ENCODE results near the gene DAPK1. TPM values are rescaled to one million over a fixed set of nuclear protein-coding genes. Genes with fewer than 3 reads are reported as not detected.
A peak's percentile ranks its signal among the peaks of the same experiment; 100 is the strongest.

The DAPK1 gene
- total RNA-seq, 4 donors from 2014 or later, result 14.5 to 28.3 (median 20.7) TPM

GRCh38 chr9:87550253-87550954 is 52.7 kb downstream of the DAPK1 start:
- no peak for DNase-seq
- H3K9me3 ChIP-seq, result no peaks in the 10 kb centered on the region
- peaks cover 0 to 21% (median 2%) of the 10 kb centered on the region in 4 donors for H3K4me1 ChIP-seq
- peak overlapping the region in 3 of 4 donors; percentile 51 to 76 (median 53) for H3K27ac ChIP-seq
- no peak overlapping the region for H3K4me3 ChIP-seq
- no peaks in the 10 kb centered on the region for H3K27me3 ChIP-seq
- in situ Hi-C loops (cut with MboI; ENCODE audit: low pct_ligation_motif_present in 1 of 4, low pct_unique_long_range_greater_than_20kb in 1 of 4, low sequenced_read_pairs in 3 of 4) (no loop called here), intact Hi-C loops (cut with DNase I; ENCODE audit: low total_unique reads) (no loop called here)
- TF ChIP-seq POLR2A (IDR thresholded peaks at IDR 0.05) (no peak), EP300 (IDR thresholded peaks at IDR 0.05; ENCODE audit: low read depth) (no peak), POLR2AphosphoS5 (IDR thresholded peaks at IDR 0.05) (peak in 1 of 3 donors; percentile 12), CTCF (IDR thresholded peaks at IDR 0.05) (no peak)
- no peaks in the 10 kb centered on the region for H3K36me3 ChIP-seq
- WGBS, 2 donors (ENCODE audit: low coverage in 1 of 2), result 76% methylated on average over 5 of the region's 5 CpGs; no CpG with 5 or more reads in 1 of the 2 donors

- intact Hi-C loops (cut with DNase I; ENCODE audit: low total_unique reads) (no loop called here), in situ Hi-C loops (cut with MboI; ENCODE audit: low pct_ligation_motif_present in 1 of 4, low pct_unique_long_range_greater_than_20kb in 1 of 4, low sequenced_read_pairs in 3 of 4) (no loop called here)
- H3K27ac ChIP-seq, result peak overlapping the region; percentile 51 to 76 (median 52)
- WGBS, 2 donors (ENCODE audit: low coverage in 1 of 2), result 82% methylated on average over 10 of the region's 10 CpGs; no CpG with 5 or more reads in 1 of the 2 donors
- peaks cover 0 to 31% (median 7%) of the 10 kb centered on the region in 4 donors for H3K4me1 ChIP-seq
- TF ChIP-seq POLR2AphosphoS5 (IDR thresholded peaks at IDR 0.05) (no peak), CTCF (IDR thresholded peaks at IDR 0.05) (no peak), POLR2A (IDR thresholded peaks at IDR 0.05) (no peak), EP300 (IDR thresholded peaks at IDR 0.05; ENCODE audit: low read depth) (no peak)
- H3K4me3 ChIP-seq, result no peak overlapping the region
- H3K9me3 ChIP-seq, result no peaks in the 10 kb centered on the region
- H3K27me3 ChIP-seq, result no peaks in the 10 kb centered on the region
- DNase-seq, result no peak
- H3K36me3 ChIP-seq, result no peaks in the 10 kb centered on the region
Observed at GRCh38 chr9:87551772-87552217, 54.1 kb downstream of the DAPK1 start.

- H3K9me3 ChIP-seq, result no peaks in the 10 kb centered on the region
- in situ Hi-C loops (cut with MboI; ENCODE audit: low pct_ligation_motif_present in 1 of 4, low pct_unique_long_range_greater_than_20kb in 1 of 4, low sequenced_read_pairs in 3 of 4) (no loop called here), intact Hi-C loops (cut with DNase I; ENCODE audit: low total_unique reads) (no loop called here)
- no peaks in the 10 kb centered on the region for H3K36me3 ChIP-seq
- TF ChIP-seq POLR2AphosphoS5 (IDR thresholded peaks at IDR 0.05) (no peak), EP300 (IDR thresholded peaks at IDR 0.05; ENCODE audit: low read depth) (no peak), CTCF (IDR thresholded peaks at IDR 0.05) (no peak), POLR2A (IDR thresholded peaks at IDR 0.05) (no peak)
- no peak for DNase-seq
- H3K4me1 ChIP-seq, result peaks cover 0 to 34% (median 7%) of the 10 kb centered on the region in 4 donors
- peak overlapping the region; percentile 38 to 71 (median 52) for H3K27ac ChIP-seq
- no peaks in the 10 kb centered on the region for H3K27me3 ChIP-seq
- 57 to 69% methylated on average over 3 to 11 of the region's 11 CpGs for WGBS, 2 donors (ENCODE audit: low coverage in 1 of 2)
- no peak overlapping the region for H3K4me3 ChIP-seq
Observed at GRCh38 chr9:87554171-87554910, 56.7 kb downstream of the DAPK1 start.

- Histone ChIP-seq H3K27ac (peak overlapping the region; percentile 38 to 71 (median 52)), H3K9me3 (no peaks in the 10 kb centered on the region), H3K27me3 (no peaks in the 10 kb centered on the region), H3K36me3 (no peaks in the 10 kb centered on the region), H3K4me3 (no peak overlapping the region), H3K4me1 (peaks cover 0 to 34% (median 7%) of the 10 kb centered on the region in 4 donors)
- no peak for TF ChIP-seq POLR2A (IDR thresholded peaks at IDR 0.05)
- no peak for TF ChIP-seq POLR2AphosphoS5 (IDR thresholded peaks at IDR 0.05)
- TF ChIP-seq CTCF (IDR thresholded peaks at IDR 0.05), result no peak
- TF ChIP-seq EP300 (IDR thresholded peaks at IDR 0.05; ENCODE audit: low read depth), result no peak
- 72 to 100% methylated on average over 2 of the region's 2 CpGs for WGBS, 2 donors (ENCODE audit: low coverage in 1 of 2)
- DNase-seq, result no peak
- in situ Hi-C loops (cut with MboI; ENCODE audit: low pct_ligation_motif_present in 1 of 4, low pct_unique_long_range_greater_than_20kb in 1 of 4, low sequenced_read_pairs in 3 of 4) (no loop called here), intact Hi-C loops (cut with DNase I; ENCODE audit: low total_unique reads) (no loop called here)
Observed at GRCh38 chr9:87554976-87555375, 57.3 kb downstream of the DAPK1 start.

Data from transverse colon (tissue), 4 donors.